SK-N-SH treated with all-trans-retinoic acid at 6 μM for 48 hours (cell line): ENCODE data around the gene STK16.

Experiments used
- ARNTL ChIP-seq: fragments of 450-650 bp; formaldehyde crosslinking; IDR thresholded peaks from 2 replicates; pipeline ENCODE4 v1.5.0; 2020; ENCODE audit warnings: low read depth, mild to moderate bottlenecking, moderate library complexity, borderline replicate concordance
- CSRNP3 ChIP-seq: fragments of 250-450 bp; sonication (Bioruptor Pico); IDR thresholded peaks from 2 replicates; pipeline ENCODE4 v1.5.1; 2021; ENCODE audit warnings: mild to moderate bottlenecking, moderate library complexity
- ESRRG ChIP-seq: fragments of 250-450 bp; sonication (Bioruptor Pico); IDR thresholded peaks from 2 replicates; pipeline ENCODE4 v1.6.1; 2021; ENCODE audit warnings: mild to moderate bottlenecking
- GLIS3 ChIP-seq: fragments of 250-450 bp; sonication (Bioruptor Pico); IDR thresholded peaks from 2 replicates; pipeline ENCODE4 v1.5.0; 2020; ENCODE audit warnings: mild to moderate bottlenecking, moderate library complexity
- ISL1 ChIP-seq: fragments of 250-450 bp; sonication (Bioruptor Pico); IDR thresholded peaks from 2 replicates; pipeline ENCODE4 v2.1.2; 2022; ENCODE audit warnings: mild to moderate bottlenecking, moderate library complexity
- OSR1 ChIP-seq: fragments of 250-450 bp; sonication (Bioruptor Pico); IDR thresholded peaks from 2 replicates; pipeline ENCODE4 v1.8.0; 2022; ENCODE audit warnings: moderate library complexity, mild to moderate bottlenecking, inconsistent platforms
- PATZ1 ChIP-seq: fragments of 250-450 bp; sonication (Bioruptor Pico); IDR thresholded peaks from 2 replicates; pipeline ENCODE4 v1.8.0; 2020; ENCODE audit warnings: mild to moderate bottlenecking, moderate library complexity, borderline replicate concordance
- PPARA ChIP-seq: fragments of 250-450 bp; sonication (Bioruptor Pico); IDR thresholded peaks from 2 replicates; pipeline ENCODE4 v1.5.0; 2020; ENCODE audit warnings: mild to moderate bottlenecking, borderline replicate concordance
- SNAI2 ChIP-seq: fragments of 250-450 bp; sonication (Bioruptor Pico); IDR thresholded peaks from 2 replicates; pipeline ENCODE4 v1.5.0; 2020; ENCODE audit warnings: mild to moderate bottlenecking, moderate library complexity
- ZFP3 ChIP-seq: fragments of 250-450 bp; sonication (Bioruptor Pico); IDR thresholded peaks from 2 replicates; pipeline ENCODE4 v1.5.0; 2020; ENCODE audit warnings: mild to moderate bottlenecking, moderate library complexity
- ZFP30 ChIP-seq: fragments of 450-650 bp; formaldehyde crosslinking; IDR thresholded peaks from 2 replicates; pipeline ENCODE4 v1.5.0; 2022; ENCODE audit warnings: mild to moderate bottlenecking, moderate library complexity
- TF ChIP-seq, protein P1 (sequence below): fragments of 250-450 bp; sonication (Bioruptor Pico); IDR thresholded peaks from 2 replicates; pipeline ENCODE4 v1.5.1; 2020; ENCODE audit warnings: low read depth, mild to moderate bottlenecking, moderate library complexity

- TF ChIP-seq ARNTL (CRISPR knock-in tag), result no peak
- TF ChIP-seq ESRRG (CRISPR knock-in tag), result no peak
- no peak for TF ChIP-seq ZFP30 (CRISPR knock-in tag)
- no peak for TF ChIP-seq PATZ1 (CRISPR knock-in tag)
- TF ChIP-seq PPARA (CRISPR knock-in tag), result no peak
- TF ChIP-seq ZFP3 (CRISPR knock-in tag), result no peak
- TF ChIP-seq OSR1 (CRISPR knock-in tag), result no peak
- TF ChIP-seq SNAI2, result no peak
- no peak for TF ChIP-seq CSRNP3
- TF ChIP-seq, protein P1, sequence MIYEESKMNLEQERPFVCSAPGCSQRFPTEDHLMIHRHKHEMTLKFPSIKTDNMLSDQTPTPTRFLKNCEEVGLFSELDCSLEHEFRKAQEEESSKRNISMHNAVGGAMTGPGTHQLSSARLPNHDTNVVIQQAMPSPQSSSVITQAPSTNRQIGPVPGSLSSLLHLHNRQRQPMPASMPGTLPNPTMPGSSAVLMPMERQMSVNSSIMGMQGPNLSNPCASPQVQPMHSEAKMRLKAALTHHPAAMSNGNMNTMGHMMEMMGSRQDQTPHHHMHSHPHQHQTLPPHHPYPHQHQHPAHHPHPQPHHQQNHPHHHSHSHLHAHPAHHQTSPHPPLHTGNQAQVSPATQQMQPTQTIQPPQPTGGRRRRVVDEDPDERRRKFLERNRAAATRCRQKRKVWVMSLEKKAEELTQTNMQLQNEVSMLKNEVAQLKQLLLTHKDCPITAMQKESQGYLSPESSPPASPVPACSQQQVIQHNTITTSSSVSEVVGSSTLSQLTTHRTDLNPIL (CRISPR knock-in tag), result no peak
- no peak for TF ChIP-seq ISL1
- TF ChIP-seq GLIS3, result no peak
Measured at GRCh38 chr2:219218732-219219701, 26.3 kb upstream of the STK16 start, which contains the start of gene ABCB6.
